Neuronal stem cell (in vitro differentiated cells): ENCODE results near the gene HLA-DQB2.

ENCODE experiments used
- DNase-seq: peaks from one replicate; pipeline ENCODE4 v3.0.0-alpha.2; 2013; ENCODE audit warnings: low spot score
- H2AFZ ChIP-seq: one replicate; pipeline ENCODE4 v1.6.1; 2013; ENCODE audit warnings: mild to moderate bottlenecking, low read length, inconsistent platforms
- H2AK5ac ChIP-seq: 2 replicates; pipeline ENCODE4 v1.6.1; 2013; ENCODE audit warnings: low read depth, mild to moderate bottlenecking, inconsistent platforms, low read length, moderate library complexity, mixed read lengths
- H2BK120ac ChIP-seq: 2 replicates; pipeline ENCODE4 v1.6.1; 2013; ENCODE audit warnings: low read depth, mild to moderate bottlenecking, inconsistent platforms, low read length, moderate library complexity, mixed read lengths
- H2BK12ac ChIP-seq: one replicate; pipeline ENCODE4 v1.6.1; 2013; ENCODE audit warnings: low read length, inconsistent platforms
- H2BK15ac ChIP-seq: 2 replicates; pipeline ENCODE4 v1.6.1; 2013; ENCODE audit warnings: mild to moderate bottlenecking, low read length, inconsistent platforms, mixed read lengths
- H2BK5ac ChIP-seq: one replicate; pipeline ENCODE4 v1.6.1; 2013; ENCODE audit warnings: inconsistent platforms, mild to moderate bottlenecking, low read length, moderate library complexity
- H3K14ac ChIP-seq: one replicate; pipeline ENCODE4 v1.6.1; 2013; ENCODE audit warnings: low read length, inconsistent platforms
- H3K18ac ChIP-seq: 2 replicates; pipeline ENCODE4 v1.6.1; 2013; ENCODE audit warnings: low read length, inconsistent platforms
- H3K23ac ChIP-seq: 2 replicates; pipeline ENCODE4 v1.6.1; 2013; ENCODE audit warnings: low read depth, mild to moderate bottlenecking, mixed read lengths, low read length, inconsistent platforms; ENCODE audit not compliant: poor library complexity
- H3K27ac ChIP-seq: replicated peaks from 3 replicates; pipeline ENCODE4 v1.5.1; 2013; ENCODE audit warnings: low read length, inconsistent platforms
- H3K27me3 ChIP-seq, 3 experiments: 2 replicates each; pipeline ENCODE4 v1.6.1; 2013; ENCODE audit warnings: low read length in 3 of 3, mild to moderate bottlenecking in 2 of 3, inconsistent platforms in 1 of 3, low read depth in 1 of 3, mixed read lengths in 1 of 3, moderate library complexity in 1 of 3; ENCODE audit not compliant: control insufficient read depth in 3 of 3, insufficient read depth in 3 of 3
- H3K36me3 ChIP-seq, 2 donors: replicated peaks in 1 of 2; 2 replicates each; pipeline ENCODE4 v1.6.1; 2013; ENCODE audit warnings: low read length in 2 of 2; ENCODE audit not compliant: control insufficient read depth in 2 of 2, insufficient read depth in 2 of 2
- H3K4ac ChIP-seq: 2 replicates; pipeline ENCODE4 v1.6.1; 2013; ENCODE audit warnings: inconsistent platforms, mild to moderate bottlenecking, low read length, moderate library complexity
- H3K4me1 ChIP-seq, 2 donors: 1 replicate in 1 of 2; 2 replicates in 1 of 2; pipeline ENCODE4 v1.6.1; 2013; ENCODE audit warnings: low read length in 2 of 2, low read depth in 1 of 2; ENCODE audit not compliant: control insufficient read depth in 2 of 2, insufficient read depth in 1 of 2
- H3K4me2 ChIP-seq: one replicate; pipeline ENCODE4 v1.6.1; 2013; ENCODE audit warnings: mild to moderate bottlenecking, low read length, inconsistent platforms; ENCODE audit not compliant: insufficient read depth, poor library complexity, severe bottlenecking
- H3K4me3 ChIP-seq, 2 donors: 2 replicates each; pipeline ENCODE4 v1.5.1; 2013; ENCODE audit warnings: low read length in 2 of 2, mild to moderate bottlenecking in 2 of 2, inconsistent platforms in 1 of 2, moderate library complexity in 1 of 2
- H3K79me1 ChIP-seq: one replicate; pipeline ENCODE4 v1.6.1; 2013; ENCODE audit warnings: low read depth, mild to moderate bottlenecking, inconsistent platforms, low read length, moderate library complexity
- H3K9ac ChIP-seq: one replicate; pipeline ENCODE4 v1.6.1; 2013; ENCODE audit warnings: mild to moderate bottlenecking, low read depth, low read length, inconsistent platforms; ENCODE audit not compliant: poor library complexity
- H3K9me3 ChIP-seq, 2 donors: replicated peaks in 1 of 2; 2 replicates each; pipeline versions ENCODE3 to v1.6.1; 2013; ENCODE audit warnings: low read length in 2 of 2, mild to moderate bottlenecking in 2 of 2, inconsistent platforms in 1 of 2, low read depth in 1 of 2, mixed read lengths in 1 of 2, moderate library complexity in 1 of 2; ENCODE audit not compliant: control insufficient read depth in 2 of 2, insufficient read depth in 1 of 2
- H4K8ac ChIP-seq: one replicate; pipeline ENCODE4 v1.6.1; 2013; ENCODE audit warnings: low read depth, mild to moderate bottlenecking, inconsistent platforms, low read length, moderate library complexity
- H4K91ac ChIP-seq: one replicate; pipeline ENCODE4 v1.6.1; 2013; ENCODE audit warnings: low read length, low read depth, mild to moderate bottlenecking, inconsistent platforms; ENCODE audit not compliant: poor library complexity
- WGBS, 2 donors: extraction: QIAGEN DNeasy Blood & Tissue Kit; methylation state at CpG; one replicate each; pipeline ENCODE4 v1.1.7; 2013; ENCODE audit warnings: missing lambda C conversion rate in 2 of 2, mixed read lengths in 1 of 2; ENCODE audit not compliant: insufficient read length in 2 of 2, insufficient replicate concordance in 1 of 2; ENCODE audit errors: extremely low coverage in 2 of 2; 5-methylcytosine and 5-hydroxymethylcytosine counted together

HLA-DQB2 gene

GRCh38 chr6:32794510-32794909 lies 31.2 kb upstream of the HLA-DQB2 start:
- no CpG with 5 or more reads among the region's 2 CpGs for WGBS, 2 donors
- no peak overlapping the region for H3K23ac ChIP-seq
- no peak overlapping the region for H2BK5ac ChIP-seq
- H2BK120ac ChIP-seq: no peak overlapping the region
- peaks cover 0 to 4% of the 10 kb centered on the region in 2 donors for H3K9me3 ChIP-seq
- H4K8ac ChIP-seq: no peak overlapping the region
- no peak overlapping the region for H2AFZ ChIP-seq
- no peak overlapping the region for H3K14ac ChIP-seq
- H3K4ac ChIP-seq: no peak overlapping the region
- H2BK15ac ChIP-seq: no peak overlapping the region
- no peak for DNase-seq
- peaks cover 0 to 33% (median 2%) of the 10 kb centered on the region in 3 experiments for H3K27me3 ChIP-seq
- H3K9ac ChIP-seq: no peak overlapping the region
- no peak overlapping the region for H3K4me2 ChIP-seq
- no peaks in the 10 kb centered on the region for H3K79me1 ChIP-seq
- H4K91ac ChIP-seq: no peak overlapping the region
- H3K18ac ChIP-seq: no peak overlapping the region
- no peak overlapping the region for H3K4me3 ChIP-seq
- no peak overlapping the region for H2BK12ac ChIP-seq
- H3K36me3 ChIP-seq: no peaks in the 10 kb centered on the region
- H3K4me1 ChIP-seq: peaks cover 0 to 1% of the 10 kb centered on the region in 2 donors
- H3K27ac ChIP-seq: no peak overlapping the region
- H2AK5ac ChIP-seq: no peak overlapping the region

- no peak overlapping the region for H2BK12ac ChIP-seq
- H2AFZ ChIP-seq: no peak overlapping the region
- peaks cover 0 to 28% (median 2%) of the 10 kb centered on the region in 3 experiments for H3K27me3 ChIP-seq
- no peak overlapping the region for H3K4ac ChIP-seq
- H3K9ac ChIP-seq: no peak overlapping the region
- no CpG with 5 or more reads among the region's 3 CpGs for WGBS, 2 donors
- no peaks in the 10 kb centered on the region for H3K79me1 ChIP-seq
- no peak overlapping the region for H3K14ac ChIP-seq
- no peak overlapping the region for H3K4me2 ChIP-seq
- no peak overlapping the region for H4K91ac ChIP-seq
- no peaks in the 10 kb centered on the region for H3K9me3 ChIP-seq
- H2AK5ac ChIP-seq: no peak overlapping the region
- H3K18ac ChIP-seq: no peak overlapping the region
- no peak overlapping the region for H4K8ac ChIP-seq
- H3K4me3 ChIP-seq: no peak overlapping the region
- no peak overlapping the region for H2BK120ac ChIP-seq
- H3K4me1 ChIP-seq: peaks cover 0 to 1% of the 10 kb centered on the region in 2 donors
- no peak overlapping the region for H2BK15ac ChIP-seq
- no peak overlapping the region for H3K23ac ChIP-seq
- no peak overlapping the region for H2BK5ac ChIP-seq
- no peak for DNase-seq
- no peak overlapping the region for H3K27ac ChIP-seq
- no peaks in the 10 kb centered on the region for H3K36me3 ChIP-seq
Measured at GRCh38 chr6:32792901-32793435, 29.6 kb upstream of the HLA-DQB2 start.

- no peaks in the 10 kb centered on the region for H3K4me1 ChIP-seq
- no CpG with 5 or more reads among the region's 2 CpGs for WGBS, 2 donors
- no peak overlapping the region for H3K4ac ChIP-seq
- H3K27ac ChIP-seq: no peak overlapping the region
- no peaks in the 10 kb centered on the region for H3K9me3 ChIP-seq
- peaks cover 0 to 25% (median 0%) of the 10 kb centered on the region in 3 experiments for H3K27me3 ChIP-seq
- no peak overlapping the region for H3K23ac ChIP-seq
- H2BK5ac ChIP-seq: no peak overlapping the region
- no peak overlapping the region for H4K91ac ChIP-seq
- no peak overlapping the region for H2BK120ac ChIP-seq
- H2BK15ac ChIP-seq: no peak overlapping the region
- DNase-seq: no peak
- H3K36me3 ChIP-seq: no peaks in the 10 kb centered on the region
- H3K4me3 ChIP-seq: no peak overlapping the region
- H2AFZ ChIP-seq: no peak overlapping the region
- no peak overlapping the region for H3K9ac ChIP-seq
- H3K14ac ChIP-seq: no peak overlapping the region
- no peak overlapping the region for H2BK12ac ChIP-seq
- no peaks in the 10 kb centered on the region for H3K79me1 ChIP-seq
- H3K18ac ChIP-seq: no peak overlapping the region
- no peak overlapping the region for H3K4me2 ChIP-seq
- H4K8ac ChIP-seq: no peak overlapping the region
- no peak overlapping the region for H2AK5ac ChIP-seq
Measured at GRCh38 chr6:32790306-32790705, 27.0 kb upstream of the HLA-DQB2 start.

- Histone ChIP-seq H3K4me2 (no peak overlapping the region), H2AK5ac (no peak overlapping the region), H3K18ac (no peak overlapping the region), H3K79me1 (no peaks in the 10 kb centered on the region), H3K23ac (no peak overlapping the region), H3K14ac (no peak overlapping the region), H2BK15ac (no peak overlapping the region), H3K4me1 (no peaks in the 10 kb centered on the region), H3K9me3 (no peaks in the 10 kb centered on the region), H4K8ac (no peak overlapping the region), H3K9ac (no peak overlapping the region), H3K27me3 (peaks cover 0 to 3% (median 0%) of the 10 kb centered on the region in 3 experiments), H4K91ac (no peak overlapping the region), H3K4ac (no peak overlapping the region), H2BK5ac (no peak overlapping the region), H2BK120ac (no peak overlapping the region), H3K36me3 (no peaks in the 10 kb centered on the region), H3K4me3 (no peak overlapping the region), H2BK12ac (no peak overlapping the region), H2AFZ (no peak overlapping the region), H3K27ac (no peak overlapping the region)
- WGBS, 2 donors: no CpG with 5 or more reads among the region's 5 CpGs
- peak; percentile 48 for DNase-seq
Measured at GRCh38 chr6:32785781-32786533, 22.6 kb upstream of the HLA-DQB2 start.
